Esophagus muscularis mucosa (tissue), 4 donors: ENCODE results near the gene NQO2. TPM values are rescaled to one million over a fixed set of nuclear protein-coding genes. Genes with fewer than 3 reads are reported as not detected.
"Not testable (repeated sequence)": the region's sequence is repeated elsewhere in the genome, so short reads cannot be mapped to it uniquely, and the experiment has no call there.

Source experiments
- DNase-seq: peaks from one replicate; pipeline ENCODE4 v3.0.0-alpha.2; 2017; ENCODE audit errors: extremely low spot score
- H3K27ac ChIP-seq, 4 donors: fragments of 200-600 bp; sonication (generic); replicated peaks in 1 of 4; 1 replicate in 3 of 4; 2 replicates in 1 of 4; pipeline ENCODE4 v1.5.1; 2016 to 2019; ENCODE audit warnings: mild to moderate bottlenecking in 1 of 4
- H3K27me3 ChIP-seq, 4 donors: fragments of 200-600 bp; sonication (generic); one replicate each; pipeline versions ENCODE4 v1.5.1 to v1.6.0; 2016 to 2019
- H3K36me3 ChIP-seq, 4 donors: fragments of 200-600 bp; sonication (generic); one replicate each; pipeline ENCODE4 v1.5.1; 2016 to 2019
- H3K4me1 ChIP-seq, 4 donors: fragments of 200-600 bp; sonication (generic); one replicate each; pipeline ENCODE4 v1.5.1; 2016 to 2019
- H3K4me3 ChIP-seq, 4 donors: fragments of 200-600 bp; sonication (generic); 1 replicate in 2 of 4; 2 replicates in 2 of 4; pipeline ENCODE4 v1.5.1; 2016 to 2019; ENCODE audit warnings: mild to moderate bottlenecking in 4 of 4, moderate library complexity in 1 of 4
- H3K9me3 ChIP-seq, 4 donors: fragments of 200-600 bp; sonication (generic); 1 replicate in 3 of 4; 2 replicates in 1 of 4; pipeline ENCODE4 v1.5.1; 2016 to 2019
- CTCF ChIP-seq, 3 experiments: fragments of 200-600 bp in 2 of 3; fragments of 450-650 bp in 1 of 3; sonication (generic) in 2 of 3; IDR thresholded peaks; one replicate each; pipeline ENCODE4 v1.5.1; 2017 to 2019; ENCODE audit warnings: antibody characterized with exemption in 3 of 3, mild to moderate bottlenecking in 2 of 3, moderate library complexity in 1 of 3
- EP300 ChIP-seq: sonication (generic); formaldehyde crosslinking; IDR thresholded peaks from one replicate; pipeline ENCODE4 v1.6.1; 2017; ENCODE audit warnings: antibody characterized with exemption
- POLR2A ChIP-seq: fragments of 450-650 bp; IDR thresholded peaks from one replicate; pipeline ENCODE4 v1.6.1; 2017; ENCODE audit warnings: antibody characterized with exemption, moderate library complexity, mild to moderate bottlenecking, low read depth
- POLR2AphosphoS5 ChIP-seq, 2 donors: sonication (generic); formaldehyde crosslinking; IDR thresholded peaks; one replicate each; pipeline ENCODE4 v1.6.1; 2017; ENCODE audit warnings: antibody characterized with exemption in 2 of 2
- WGBS: methylation state at CpG from one replicate; pipeline ENCODE4 v1.1.5; 2018; 5-methylcytosine and 5-hydroxymethylcytosine counted together
- intact Hi-C: fragments of 100-400 bp; cut with DNase I; formaldehyde crosslinking; loops from one replicate; pipeline ENCODE4 v1.15.1; 2023
- total RNA-seq, 4 donors: library from RNA; depleted of rRNA; stranded (reverse); fragments of >200 nt; gene quantifications; one replicate each; pipeline versions ENCODE4 v1.1.0 to v1.2.1, GENCODE V29; 2016

The NQO2 gene
- total RNA-seq, 4 donors from 2014 or later: 22.9 to 31.3 (median 27.2) TPM

- peaks cover 0 to 11% (median 6%) of the 10 kb centered on the region in 4 donors for H3K9me3 ChIP-seq
Measured at GRCh38 chr6:3007571-3007970, 7.9 kb downstream of the NQO2 start.

GRCh38 chr6:3008712-3009265, 9.1 kb downstream of the NQO2 start:
- H3K27me3 ChIP-seq, H3K4me1 ChIP-seq, H3K4me3 ChIP-seq, intact Hi-C loops, H3K27ac ChIP-seq, DNase-seq: not testable (repeated sequence)
- WGBS: 95% methylated on average over 17 of the region's 17 CpGs
- Histone ChIP-seq H3K36me3 (peaks cover 30 to 96% (median 82%) of the 10 kb centered on the region in 4 donors), H3K9me3 (peaks cover 0 to 11% (median 6%) of the 10 kb centered on the region in 4 donors)

More at GRCh38 chr6:3007571-3007970, 7.9 kb downstream of the NQO2 start:
- WGBS: 90% methylated on average over 3 of the region's 3 CpGs
- H3K27ac ChIP-seq: no peak overlapping the region
- peaks cover 30 to 87% (median 73%) of the 10 kb centered on the region in 4 donors for H3K36me3 ChIP-seq
- intact Hi-C loops: no loop called here
- TF ChIP-seq POLR2A: no peak
- no peak for TF ChIP-seq POLR2AphosphoS5 (IDR thresholded peaks at IDR 0.05)
- no peak for TF ChIP-seq EP300
- TF ChIP-seq CTCF (IDR thresholded peaks at IDR 0.05): no peak
- peaks cover 0 to 3% (median 0%) of the 10 kb centered on the region in 4 donors for H3K4me1 ChIP-seq
- no peak overlapping the region for H3K4me3 ChIP-seq
- no peaks in the 10 kb centered on the region for H3K27me3 ChIP-seq
- DNase-seq: no peak

GRCh38 chr6:3009930-3010329, 10.2 kb downstream of the NQO2 start:
- H3K27ac ChIP-seq: no peak overlapping the region
- no peak overlapping the region for H3K4me3 ChIP-seq
- no peaks in the 10 kb centered on the region for H3K27me3 ChIP-seq
- peaks cover 22 to 96% (median 86%) of the 10 kb centered on the region in 4 donors for H3K36me3 ChIP-seq
- intact Hi-C loops: no loop called here
- peaks cover 0 to 11% (median 6%) of the 10 kb centered on the region in 4 donors for H3K9me3 ChIP-seq
- TF ChIP-seq CTCF (IDR thresholded peaks at IDR 0.05) (no peak), POLR2A (no peak), EP300 (no peak), POLR2AphosphoS5 (IDR thresholded peaks at IDR 0.05) (no peak)
- H3K4me1 ChIP-seq: no peaks in the 10 kb centered on the region
- no peak for DNase-seq
- 93% methylated on average over 3 of the region's 3 CpGs for WGBS

GRCh38 chr6:3011158-3011557, 11.5 kb downstream of the NQO2 start:
- Histone ChIP-seq H3K27me3 (no peaks in the 10 kb centered on the region), H3K36me3 (peaks cover 24 to 96% (median 87%) of the 10 kb centered on the region in 4 donors), H3K9me3 (peaks cover 0 to 11% (median 6%) of the 10 kb centered on the region in 4 donors), H3K27ac (no peak overlapping the region), H3K4me1 (no peaks in the 10 kb centered on the region), H3K4me3 (no peak overlapping the region)
- intact Hi-C loops: no loop called here
- no peak for DNase-seq
- no peak for TF ChIP-seq CTCF (IDR thresholded peaks at IDR 0.05)
- TF ChIP-seq POLR2A: no peak
- TF ChIP-seq POLR2AphosphoS5 (IDR thresholded peaks at IDR 0.05): no peak
- TF ChIP-seq EP300: no peak

- Histone ChIP-seq H3K9me3 (peaks cover 0 to 11% (median 6%) of the 10 kb centered on the region in 4 donors), H3K4me1 (no peaks in the 10 kb centered on the region), H3K4me3 (no peak overlapping the region), H3K36me3 (peaks cover 25 to 96% (median 85%) of the 10 kb centered on the region in 4 donors), H3K27me3 (no peaks in the 10 kb centered on the region), H3K27ac (no peak overlapping the region)
- no peak for DNase-seq
- intact Hi-C loops: no loop called here
- TF ChIP-seq POLR2AphosphoS5 (IDR thresholded peaks at IDR 0.05) (no peak), POLR2A (no peak), CTCF (IDR thresholded peaks at IDR 0.05) (no peak), EP300 (no peak)
Measured at GRCh38 chr6:3011592-3011991, 11.9 kb downstream of the NQO2 start.
